ENCODE measurements around the gene SCLT1. TPM values are rescaled to one million over a fixed set of nuclear protein-coding genes. Genes with fewer than 3 reads are reported as not detected.

Gene SCLT1
- total and polyA plus RNA-seq, 2 of the 8 experiments (the other 6 are each of a cell fraction or from before 2014, with no cell fraction given) = 4.8 to 13.1 TPM

DNA sequence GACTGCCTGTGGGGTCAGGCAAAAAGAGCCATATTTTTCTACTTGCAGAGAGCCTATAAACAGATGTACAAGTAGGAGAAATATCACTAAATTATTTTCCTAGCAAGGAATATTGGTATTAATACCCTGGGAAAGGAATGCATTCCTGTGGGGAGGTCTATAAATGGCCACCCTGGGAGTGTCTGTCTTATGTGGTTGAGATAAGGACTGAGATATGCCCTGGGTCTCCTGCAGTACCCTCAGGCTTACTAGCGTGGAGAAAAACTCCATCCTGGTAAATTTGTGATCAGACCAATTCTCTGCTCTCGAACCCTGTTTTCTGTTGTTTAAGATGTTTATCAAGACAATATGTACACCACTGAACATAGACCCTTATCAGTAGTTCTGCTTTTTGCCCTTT is 38.0 kb upstream of the SCLT1 start:
- H3K9me3 ChIP-seq (ENCODE audit: insufficient read depth in 2 of 2, low read depth in 1 of 2, low read length in 1 of 2) = peaks cover 2 to 3% of the 10 kb centered on the region in 2 experiments; a peak in 1 of 4 replicates
- no peak overlapping the region for H2AK5ac ChIP-seq (ENCODE audit: low read depth, low read length)
- no peaks in the 10 kb centered on the region for H3K79me1 ChIP-seq (ENCODE audit: low read depth, low read length)
- 88% methylated on average over 2 of the region's 2 CpGs; no CpG with 5 or more reads in 1 of the 2 experiments for WGBS, 2 experiments (ENCODE audit: extremely low coverage in 1 of 2, insufficient coverage in 1 of 2, insufficient read length in 1 of 2, insufficient replicate concordance in 2 of 2, low coverage in 1 of 2, low lambda C conversion rate in 2 of 2, missing lambda C conversion rate in 1 of 2)
- no peak for FAIRE-seq
- no peaks in the 10 kb centered on the region for H3K27me3 ChIP-seq (replicated peaks in 1 of 4; ENCODE audit: control insufficient read depth in 3 of 4, extremely low read depth in 1 of 4, insufficient read depth in 3 of 4, low read length in 3 of 4)
- H2BK12ac ChIP-seq (ENCODE audit: low read depth, low read length) = no peak overlapping the region
- H3K36me3 ChIP-seq (ENCODE audit: control insufficient read depth in 2 of 4, insufficient read depth in 4 of 4, low read length in 3 of 4) = no peaks in the 10 kb centered on the region
- H4K20me1 ChIP-seq (replicated peaks in 1 of 2; ENCODE audit: control insufficient read depth in 1 of 2, insufficient read depth in 2 of 2, low read length in 2 of 2) = no peaks in the 10 kb centered on the region
- no peak overlapping the region for H2BK15ac ChIP-seq (ENCODE audit: low read length)
- no peak overlapping the region for H3K56ac ChIP-seq (replicated peaks; ENCODE audit: insufficient read length, low read depth, low read length)
- no peaks in the 10 kb centered on the region for H3K23me2 ChIP-seq (ENCODE audit: low read depth, low read length)
- H2BK20ac ChIP-seq (ENCODE audit: low read length) = no peak overlapping the region
- H3K23ac ChIP-seq (ENCODE audit: insufficient read length) = no peak overlapping the region
- H3K18ac ChIP-seq (ENCODE audit: extremely low read depth, low read length) = no peak overlapping the region
- no peak overlapping the region for H3K9ac ChIP-seq (replicated peaks in 1 of 4; ENCODE audit: extremely low read depth in 1 of 4, low read depth in 3 of 4, low read length in 3 of 4)
- TF ChIP-seq, protein P1, sequence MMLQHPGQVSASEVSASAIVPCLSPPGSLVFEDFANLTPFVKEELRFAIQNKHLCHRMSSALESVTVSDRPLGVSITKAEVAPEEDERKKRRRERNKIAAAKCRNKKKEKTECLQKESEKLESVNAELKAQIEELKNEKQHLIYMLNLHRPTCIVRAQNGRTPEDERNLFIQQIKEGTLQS (IDR thresholded peaks at IDR 0.05; ENCODE audit: insufficient read depth, low read depth, low read length) = no peak
- TF ChIP-seq EZH2 (IDR thresholded peaks at IDR 0.05; ENCODE audit: low read depth, low read length, severe bottlenecking) (no peak), TBP (IDR thresholded peaks at IDR 0.05; ENCODE audit: low read depth, low read length) (no peak), BACH1 (IDR thresholded peaks at IDR 0.05; ENCODE audit: low read length) (no peak), CHD2 (IDR thresholded peaks at IDR 0.05; ENCODE audit: low read length) (no peak), MAFK (IDR thresholded peaks at IDR 0.05; ENCODE audit: low read depth, low read length) (no peak), PHF8 (conservative IDR thresholded peaks at IDR 0.05; ENCODE audit: low read depth, low read length) (no peak), SIRT6 (IDR thresholded peaks at IDR 0.05; ENCODE audit: low read length) (no peak), YY1 (IDR thresholded peaks at IDR 0.05; ENCODE audit: low read depth, low read length) (no peak), CTBP2 (IDR thresholded peaks at IDR 0.05; ENCODE audit: borderline replicate concordance, insufficient read depth, insufficient read length, low read length) (no peak)
- no peak overlapping the region for H4K8ac ChIP-seq (ENCODE audit: extremely low read depth, insufficient read depth, low read length)
- H4K91ac ChIP-seq (replicated peaks; ENCODE audit: insufficient read length, low read length) = no peak overlapping the region
- H2AFZ ChIP-seq (ENCODE audit: low read length) = no peak overlapping the region
- ChIA-PET POLR2A (ENCODE audit: partially characterized antibody) (no interaction called here), CTCF (ENCODE audit: partially characterized antibody) (no interaction called here)
- H3K4me3 ChIP-seq (ENCODE audit: extremely low read depth in 1 of 4, insufficient read depth in 2 of 4, low read depth in 3 of 4, low read length in 4 of 4) = no peak overlapping the region
- H3K27ac ChIP-seq (ENCODE audit: low read depth, low read length) = no peak overlapping the region
- H2BK120ac ChIP-seq (replicated peaks; ENCODE audit: low read depth, low read length) = no peak overlapping the region
- H3K4me2 ChIP-seq (ENCODE audit: insufficient read depth in 1 of 2, low read depth in 2 of 2, low read length in 2 of 2) = no peak overlapping the region
- no peak overlapping the region for H3K4ac ChIP-seq (replicated peaks; ENCODE audit: insufficient read length, low read depth, low read length)
- H3K14ac ChIP-seq (ENCODE audit: insufficient read length) = no peak overlapping the region
- H3K79me2 ChIP-seq (ENCODE audit: control insufficient read depth in 1 of 2, insufficient read depth in 2 of 2, low read length in 2 of 2) = no peaks in the 10 kb centered on the region
- H2BK5ac ChIP-seq (ENCODE audit: low read depth, low read length) = no peak overlapping the region
- H3K4me1 ChIP-seq (replicated peaks in 1 of 4; ENCODE audit: control insufficient read depth in 3 of 4, insufficient read depth in 4 of 4, low read length in 3 of 4) = no peaks in the 10 kb centered on the region
- no peak overlapping the region for H4K5ac ChIP-seq (ENCODE audit: insufficient read length, low read depth, low read length)
- no peak for DNase-seq (ENCODE audit: low read depth in 1 of 2, low spot score in 2 of 2)

Data from H1 (cell line).